AG04449 (cell line): ENCODE results near the gene CTDNEP1.

ENCODE experiments used
- CTCF ChIA-PET: fragments of 350-600 bp; formaldehyde crosslinking; extraction: SDS; loops from one replicate; lab custom pipeline; 2021; ENCODE audit warnings: antibody characterized with exemption; lab: Yijun Ruan, JAX
- POLR2A ChIA-PET: fragments of 400-600, 350-600 bp; formaldehyde crosslinking; extraction: SDS; loops from one replicate; lab custom pipeline; 2020; ENCODE audit warnings: antibody characterized with exemption, inconsistent platforms; lab: Yijun Ruan, JAX
- DNase-seq: peaks from one replicate; pipeline ENCODE4 v3.0.0-alpha.2; 2010; ENCODE audit warnings: low read depth, low spot score
- H3K4me3 ChIP-seq: 2 replicates; pipeline ENCODE4 v1.5.1; 2011; ENCODE audit warnings: low read depth, mild to moderate bottlenecking, control low read depth, low read length
- CTCF ChIP-seq: IDR thresholded peaks from one replicate; pipeline ENCODE4 v1.5.1; 2011; ENCODE audit warnings: mild to moderate bottlenecking, moderate library complexity, low read length, control low read depth, inconsistent platforms; ENCODE audit not compliant: insufficient read depth; ENCODE audit errors: missing control alignments

Gene CTDNEP1

GRCh38 chr17:7229504-7229903, 22.0 kb downstream of the CTDNEP1 start:
- no peak overlapping the region for H3K4me3 ChIP-seq
- ChIA-PET CTCF (interaction anchor here (1.5 to 1.7 kb wide), 2 partner anchors 9 to 52 kb away, joined by 3 to 12 read pairs; no protein-coding TSS in a partner anchor), POLR2A (interaction anchor here (1.0 kb wide), 1 partner anchor 10 kb away, joined by 5 read pairs; the partner anchor contains the start of genes ACADVL and DLG4)
- no peak for TF ChIP-seq CTCF
- no peak for DNase-seq

GRCh38 chr17:7228920-7229319, 22.6 kb downstream of the CTDNEP1 start:
- DNase-seq, result no peak
- ChIA-PET CTCF (interaction anchor here (1.5 kb wide), 1 partner anchor 52 kb away, joined by 3 read pairs; no protein-coding TSS in a partner anchor), POLR2A (interaction anchor here (1.0 kb wide), 1 partner anchor 9 kb away, joined by 5 read pairs; the partner anchor contains the start of genes ACADVL and DLG4)
- no peak for TF ChIP-seq CTCF
- no peak overlapping the region for H3K4me3 ChIP-seq

GRCh38 chr17:7226721-7227710, 24.5 kb downstream of the CTDNEP1 start:
- ChIA-PET POLR2A (no interaction called here), CTCF (no interaction called here)
- DNase-seq, result no peak
- H3K4me3 ChIP-seq, result no peak overlapping the region
- TF ChIP-seq CTCF, result no peak

GRCh38 chr17:7225711-7226331, 25.7 kb downstream of the CTDNEP1 start:
- POLR2A ChIA-PET, result no interaction called here
- no peak overlapping the region for H3K4me3 ChIP-seq
- CTCF ChIA-PET, result interaction anchor here (1.1 to 1.9 kb wide), 2 partner anchors 12 to 71 kb away, joined by 4 read pairs; no protein-coding TSS in a partner anchor
- TF ChIP-seq CTCF, result no peak
- DNase-seq, result no peak

GRCh38 chr17:7224661-7225111, 26.8 kb downstream of the CTDNEP1 start:
- ChIA-PET CTCF (interaction anchor here (1.3 to 1.9 kb wide), 2 partner anchors 9 to 10 kb away, joined by 4 read pairs; no protein-coding TSS in a partner anchor), POLR2A (interaction anchor here (0.7 to 6.6 kb wide), 2 partner anchors 8 to 9 kb away, joined by 4 to 82 read pairs; partner anchors contain the start of gene DVL2)
- H3K4me3 ChIP-seq, result no peak overlapping the region
- DNase-seq, result no peak
- TF ChIP-seq CTCF, result no peak
